OCI-LY7 (cell line): ENCODE data around the gene DENND1B.

ENCODE experiments used
- EZH2phosphoT487 ChIP-seq: fragments of 200-600 bp; sonication (generic); IDR thresholded peaks from 2 replicates; pipeline ENCODE4 v1.6.1; 2018; ENCODE audit warnings: low read depth, borderline replicate concordance, mild to moderate bottlenecking, mixed run types, antibody characterized with exemption, low read length, moderate library complexity, mixed read lengths
- TF ChIP-seq, protein P1 (sequence below): fragments of 200-600 bp; sonication (generic); conservative IDR thresholded peaks from 2 replicates; pipeline ENCODE4 v1.5.1; 2014; ENCODE audit warnings: mild to moderate bottlenecking, antibody characterized with exemption, low read length, moderate library complexity, mixed read lengths

DNA sequence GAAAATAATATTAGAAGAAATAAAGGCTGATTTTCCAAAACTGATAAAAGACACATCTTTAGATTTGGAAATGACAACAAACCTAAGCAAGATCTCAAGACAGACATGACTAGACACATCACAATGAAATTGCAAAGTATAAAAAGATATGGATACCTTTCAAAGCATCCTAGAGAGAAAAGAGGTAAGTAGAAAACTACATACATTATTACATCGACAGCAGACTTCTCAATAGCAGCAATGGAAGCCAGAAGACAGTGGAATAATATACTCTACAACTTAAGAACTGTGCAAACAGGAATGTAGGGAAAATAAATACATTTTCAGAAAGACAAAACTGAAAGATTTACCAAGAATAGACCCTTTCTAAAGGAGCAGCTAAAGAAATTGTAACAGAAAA is 50.2 kb downstream of the DENND1B start:
- TF ChIP-seq, protein P1, sequence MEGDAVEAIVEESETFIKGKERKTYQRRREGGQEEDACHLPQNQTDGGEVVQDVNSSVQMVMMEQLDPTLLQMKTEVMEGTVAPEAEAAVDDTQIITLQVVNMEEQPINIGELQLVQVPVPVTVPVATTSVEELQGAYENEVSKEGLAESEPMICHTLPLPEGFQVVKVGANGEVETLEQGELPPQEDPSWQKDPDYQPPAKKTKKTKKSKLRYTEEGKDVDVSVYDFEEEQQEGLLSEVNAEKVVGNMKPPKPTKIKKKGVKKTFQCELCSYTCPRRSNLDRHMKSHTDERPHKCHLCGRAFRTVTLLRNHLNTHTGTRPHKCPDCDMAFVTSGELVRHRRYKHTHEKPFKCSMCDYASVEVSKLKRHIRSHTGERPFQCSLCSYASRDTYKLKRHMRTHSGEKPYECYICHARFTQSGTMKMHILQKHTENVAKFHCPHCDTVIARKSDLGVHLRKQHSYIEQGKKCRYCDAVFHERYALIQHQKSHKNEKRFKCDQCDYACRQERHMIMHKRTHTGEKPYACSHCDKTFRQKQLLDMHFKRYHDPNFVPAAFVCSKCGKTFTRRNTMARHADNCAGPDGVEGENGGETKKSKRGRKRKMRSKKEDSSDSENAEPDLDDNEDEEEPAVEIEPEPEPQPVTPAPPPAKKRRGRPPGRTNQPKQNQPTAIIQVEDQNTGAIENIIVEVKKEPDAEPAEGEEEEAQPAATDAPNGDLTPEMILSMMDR, result no peak
- no peak for TF ChIP-seq EZH2phosphoT487
